BJ (cell line): ENCODE results near the gene SPCS3. TPM values are rescaled to one million over a fixed set of nuclear protein-coding genes. Genes with fewer than 3 reads are reported as not detected.
"Not testable (repeated sequence)": the region's sequence is repeated elsewhere in the genome, so short reads cannot be mapped to it uniquely, and the experiment has no call there.

Source experiments
- CTCF ChIA-PET: fragments of 350-600 bp; formaldehyde crosslinking; extraction: SDS; loops from one replicate; lab custom pipeline; 2021; ENCODE audit warnings: antibody characterized with exemption, inconsistent platforms; lab: Yijun Ruan, JAX
- POLR2A ChIA-PET: fragments of 300-600 bp; sonication (Branson Sonifier 250); formaldehyde crosslinking; extraction: SDS; loops from one replicate; lab custom pipeline; 2021; ENCODE audit warnings: antibody characterized with exemption; lab: Charles Lee
- DNase-seq: peaks from one replicate; pipeline ENCODE4 v3.0.0-alpha.2; 2011; ENCODE audit warnings: low read depth
- H3K27me3 ChIP-seq: 2 replicates; pipeline ENCODE4 v1.6.0; 2011; ENCODE audit warnings: low read length; ENCODE audit not compliant: control insufficient read depth, insufficient read depth
- H3K36me3 ChIP-seq: 2 replicates; pipeline ENCODE4 v1.5.1; 2011; ENCODE audit warnings: low read length; ENCODE audit not compliant: control insufficient read depth, insufficient read depth
- H3K4me3 ChIP-seq: 2 replicates; pipeline ENCODE4 v1.5.1; 2011; ENCODE audit warnings: low read depth, mild to moderate bottlenecking, control low read depth, low read length
- CTCF ChIP-seq: IDR thresholded peaks from 2 replicates; pipeline ENCODE4 v1.5.1; 2011; ENCODE audit warnings: low read depth, mild to moderate bottlenecking, control low read depth, inconsistent platforms, low read length, moderate library complexity; ENCODE audit not compliant: insufficient read depth
- polyA plus RNA-seq: library from polyadenylated mRNA; depleted of rRNA; stranded (reverse); fragments of >200 nt; gene quantifications from 2 replicates; pipeline ENCODE4 v1.2.3, GENCODE V29; 2011

Gene SPCS3
- polyA plus RNA-seq, 1 experiment = 55.3 TPM

GRCh38 chr4:176340871-176341685 lies 21.3 kb downstream of the SPCS3 start:
- no peak overlapping the region for H3K4me3 ChIP-seq
- ChIA-PET POLR2A (interaction anchor here (0.6 kb wide), 1 partner anchor 190 kb away, joined by 5 read pairs; no protein-coding TSS in a partner anchor), CTCF (interaction anchor here (0.5 to 4.7 kb wide), 25 partner anchors 8 to 450 kb away, joined by 3 to 41 read pairs (median 4); no protein-coding TSS in a partner anchor)
- no peak for DNase-seq
- H3K27me3 ChIP-seq = no peaks in the 10 kb centered on the region
- peak; percentile 49 for TF ChIP-seq CTCF
- H3K36me3 ChIP-seq = peaks cover 3% of the 10 kb centered on the region; the same call in 1 of the 2 replicates

GRCh38 chr4:176342384-176342783 lies 22.6 kb downstream of the SPCS3 start:
- no peak for TF ChIP-seq CTCF
- Histone ChIP-seq H3K27me3 (no peaks in the 10 kb centered on the region), H3K4me3 (no peak overlapping the region), H3K36me3 (peaks cover 3% of the 10 kb centered on the region; the same call in 1 of the 2 replicates)
- CTCF ChIA-PET = interaction anchor here (0.8 to 4.7 kb wide), 8 partner anchors 9 to 395 kb away, joined by 3 to 41 read pairs (median 6); no protein-coding TSS in a partner anchor
- POLR2A ChIA-PET = no interaction called here
- DNase-seq = no peak

GRCh38 chr4:176343286-176343685 lies 23.5 kb downstream of the SPCS3 start:
- TF ChIP-seq CTCF = no peak
- CTCF ChIA-PET = interaction anchor here (1.1 to 4.7 kb wide), 3 partner anchors 192 to 396 kb away, joined by 3 to 41 read pairs (median 7); no protein-coding TSS in a partner anchor
- peaks cover 3% of the 10 kb centered on the region; the same call in 1 of the 2 replicates for H3K36me3 ChIP-seq
- no peak overlapping the region for H3K4me3 ChIP-seq
- no peaks in the 10 kb centered on the region for H3K27me3 ChIP-seq
- POLR2A ChIA-PET = interaction anchor here (0.5 kb wide), 1 partner anchor 755 kb away, joined by 4 read pairs; no protein-coding TSS in a partner anchor
- no peak for DNase-seq

GRCh38 chr4:176345346-176345745 lies 25.6 kb downstream of the SPCS3 start:
- CTCF ChIA-PET = interaction anchor here (1.4 kb wide), 1 partner anchor 195 kb away, joined by 4 read pairs; no protein-coding TSS in a partner anchor
- H3K4me3 ChIP-seq, DNase-seq, H3K27me3 ChIP-seq, POLR2A ChIA-PET, H3K36me3 ChIP-seq: not testable (repeated sequence)

GRCh38 chr4:176346836-176347235 lies 27.1 kb downstream of the SPCS3 start:
- POLR2A ChIA-PET, H3K4me3 ChIP-seq, DNase-seq, H3K36me3 ChIP-seq, H3K27me3 ChIP-seq: not testable (repeated sequence)
- CTCF ChIA-PET = interaction anchor here (1.1 to 2.1 kb wide), 2 partner anchors 11 to 23 kb away, joined by 3 to 6 read pairs; no protein-coding TSS in a partner anchor

- ChIA-PET POLR2A (no interaction called here), CTCF (interaction anchor here (0.6 to 1.4 kb wide), 2 partner anchors 9 to 205 kb away, joined by 3 to 7 read pairs; no protein-coding TSS in a partner anchor)
- Histone ChIP-seq H3K36me3 (no peaks in the 10 kb centered on the region), H3K4me3 (no peak overlapping the region), H3K27me3 (no peaks in the 10 kb centered on the region)
- no peak for DNase-seq
- no peak for TF ChIP-seq CTCF
These were observed 30.9 kb downstream of the SPCS3 start for GRCh38 chr4:176350671-176351070.
